ENCODE data around the gene UHRF1. TPM values are rescaled to one million over a fixed set of nuclear protein-coding genes. Genes with fewer than 3 reads are reported as not detected.

UHRF1 gene
- total RNA-seq, 3 donors from 2014 or later (not counting 1 experiment from before 2014, with no cell fraction given), result 2.8 to 4.6 (median 4.1) TPM

GRCh38 chr19:4866595-4867424 lies 42.5 kb upstream of the UHRF1 start:
- Histone ChIP-seq H3K9me3 (ENCODE audit: control insufficient read depth, insufficient read depth, low read length) (no peaks in the 10 kb centered on the region), H3K27ac (ENCODE audit: low read length) (peak overlapping the region; percentile 53), H3K36me3 (ENCODE audit: control insufficient read depth, insufficient read depth, low read length) (no peaks in the 10 kb centered on the region), H3K4me1 (ENCODE audit: control insufficient read depth, insufficient read depth, low read length) (peaks cover 22% of the 10 kb centered on the region), H3K27me3 (ENCODE audit: control insufficient read depth, insufficient read depth, low read length) (no peaks in the 10 kb centered on the region), H3K4me3 (ENCODE audit: low read length) (peak overlapping the region; percentile 75)
- Mint-ChIP-seq H3K27me3 (ENCODE audit: low read depth in 2 of 2) (no peaks in the 10 kb centered on the region), H3K4me1 (peaks cover 6 to 8% of the 10 kb centered on the region in 2 donors), H3K36me3 (no peaks in the 10 kb centered on the region), H3K27ac (peak overlapping the region; percentile 21 to 73), H3K4me3 (peak overlapping the region; percentile 81), H3K9me3 (no peaks in the 10 kb centered on the region)
- peak; percentile 49 to 73 for DNase-seq
- intact Hi-C loops (cut with micrococcal nuclease), result no loop called here
- WGBS (ENCODE audit: insufficient coverage), result 6% methylated on average over 15 of the region's 22 CpGs
- TF ChIP-seq CTCF (IDR thresholded peaks at IDR 0.05), result no peak
- peak; percentile 12 to 27 (median 19) for ATAC-seq

- peaks cover 26% of the 10 kb centered on the region for H3K4me1 ChIP-seq (ENCODE audit: control insufficient read depth, insufficient read depth, low read length)
- intact Hi-C loops (cut with micrococcal nuclease), result no loop called here
Measured at GRCh38 chr19:4867534-4868285, 41.6 kb upstream of the UHRF1 start, which contains the start of gene PLIN3. Gene PLIN3, minus strand, starts transcription at chr19:4867667. Its CDS starts 6,273 bp downstream, at chr19:4861394.

GRCh38 chr19:4868286-4868834 lies 40.9 kb upstream of the UHRF1 start:
- H3K4me1 ChIP-seq (ENCODE audit: control insufficient read depth, insufficient read depth, low read length), result peaks cover 26% of the 10 kb centered on the region
- peak overlapping the region; percentile 69 to 73 for H3K27ac Mint-ChIP-seq
- H3K9me3 ChIP-seq (ENCODE audit: control insufficient read depth, insufficient read depth, low read length), result no peaks in the 10 kb centered on the region
- H3K27ac ChIP-seq (ENCODE audit: low read length), result no peak overlapping the region
- no peaks in the 10 kb centered on the region for H3K27me3 Mint-ChIP-seq (ENCODE audit: low read depth in 2 of 2)
- no peak overlapping the region for H3K4me3 ChIP-seq (ENCODE audit: low read length)
- TF ChIP-seq CTCF (IDR thresholded peaks at IDR 0.05), result no peak
- H3K36me3 ChIP-seq (ENCODE audit: control insufficient read depth, insufficient read depth, low read length), result no peaks in the 10 kb centered on the region
- H3K4me1 Mint-ChIP-seq, result peaks cover 6 to 13% of the 10 kb centered on the region in 2 donors
- no peak for DNase-seq
- intact Hi-C loops (cut with micrococcal nuclease), result no loop called here
- WGBS (ENCODE audit: insufficient coverage), result 80% methylated on average over 9 of the region's 10 CpGs
- ATAC-seq, result no peak
- peak overlapping the region; percentile 81 for H3K4me3 Mint-ChIP-seq
- no peaks in the 10 kb centered on the region for H3K27me3 ChIP-seq (ENCODE audit: control insufficient read depth, insufficient read depth, low read length)
- no peaks in the 10 kb centered on the region for H3K9me3 Mint-ChIP-seq
- H3K36me3 Mint-ChIP-seq, result no peaks in the 10 kb centered on the region

More at GRCh38 chr19:4867534-4868285, 41.6 kb upstream of the UHRF1 start, which contains the start of gene PLIN3:
- TF ChIP-seq CTCF (IDR thresholded peaks at IDR 0.05), result no peak
- Histone ChIP-seq H3K27me3 (ENCODE audit: control insufficient read depth, insufficient read depth, low read length) (no peaks in the 10 kb centered on the region), H3K4me3 (ENCODE audit: low read length) (peak within 1 kb of the TSS; percentile 75), H3K9me3 (ENCODE audit: control insufficient read depth, insufficient read depth, low read length) (no peaks in the 10 kb centered on the region), H3K27ac (ENCODE audit: low read length) (peak within 1 kb of the TSS; percentile 53), H3K36me3 (ENCODE audit: control insufficient read depth, insufficient read depth, low read length) (no peaks in the 10 kb centered on the region)
- peak within 1 kb of the TSS; percentile 69 to 73 for H3K27ac Mint-ChIP-seq
- peak; percentile 95 to 97 (median 96) for ATAC-seq
- DNase-seq, result peak; percentile 89 to 92
- 5% methylated on average over 46 of the region's 46 CpGs for WGBS (ENCODE audit: insufficient coverage)
- H3K4me1 Mint-ChIP-seq, result peaks cover 6 to 11% of the 10 kb centered on the region in 2 donors
- no peaks in the 10 kb centered on the region for H3K36me3 Mint-ChIP-seq
- H3K4me3 Mint-ChIP-seq, result peak within 1 kb of the TSS; percentile 81
- H3K27me3 Mint-ChIP-seq (ENCODE audit: low read depth in 2 of 2), result no peaks in the 10 kb centered on the region
- H3K9me3 Mint-ChIP-seq, result no peaks in the 10 kb centered on the region
